Kidney glomerular epithelial cell (primary cell): ENCODE results near the gene NATD1.
A peak's percentile ranks its signal among the peaks of the same experiment; 100 is the strongest.

Experiments used
- DNase-seq: peaks from one replicate; lab custom pipeline; 2025; lab: John Stamatoyannopoulos, UW

Gene NATD1

DNA sequence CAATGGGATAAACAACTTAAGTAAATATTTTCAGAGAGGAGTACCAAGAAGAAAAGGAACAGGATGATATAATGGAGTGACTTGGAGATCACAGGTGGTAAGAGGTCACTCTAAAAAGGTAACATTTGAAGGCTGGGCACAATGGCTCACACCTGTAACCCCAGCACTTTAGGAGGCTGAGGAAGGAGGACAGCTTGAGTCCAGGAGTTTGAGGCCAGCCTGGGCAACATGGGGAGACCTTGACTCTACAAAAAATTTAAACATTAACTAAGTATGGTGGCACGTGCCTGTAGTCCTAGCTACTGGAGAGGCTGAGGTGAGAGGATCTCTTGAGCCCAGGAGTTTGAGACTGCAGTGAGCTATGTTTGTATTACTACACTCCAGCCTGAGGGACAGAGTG lies 35.9 kb downstream of the NATD1 start:
- no peak for DNase-seq

GRCh38 chr17:21215935-21216334 lies 37.3 kb downstream of the NATD1 start:
- no peak for DNase-seq

- DNase-seq = peak; percentile 26
These were observed 38.3 kb downstream of the NATD1 start for GRCh38 chr17:21214777-21215541.

GRCh38 chr17:21214015-21214776 lies 39.0 kb downstream of the NATD1 start, which contains the start of gene TMEM11:
Gene TMEM11, minus strand, starts transcription at chr17:21214161. Its CDS starts 9 bp downstream, at chr17:21214152.
- peak; percentile 90 for DNase-seq

DNA sequence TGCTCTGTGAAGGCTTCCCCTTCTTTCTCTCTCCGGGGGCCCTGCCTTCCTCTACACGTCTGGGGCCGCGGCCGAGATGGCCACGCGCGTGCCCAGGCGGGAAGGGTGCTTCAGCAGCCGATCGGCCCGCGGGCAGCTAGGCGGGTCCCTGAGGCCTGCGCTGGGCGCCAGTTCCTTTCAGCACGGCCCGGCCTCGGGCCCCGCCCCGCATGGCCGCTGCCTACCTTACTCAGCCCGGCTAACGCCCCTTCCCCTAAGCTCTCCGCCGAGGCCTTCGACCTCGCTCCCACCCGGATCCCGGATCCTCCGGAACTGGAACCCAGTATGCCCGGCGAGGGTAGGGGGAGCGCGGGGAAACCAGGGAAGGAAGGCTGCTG lies 39.6 kb downstream of the NATD1 start:
- peak; percentile 40 for DNase-seq

- peak; percentile 40 for DNase-seq
These were observed 40.2 kb downstream of the NATD1 start for GRCh38 chr17:21212826-21213637.

GRCh38 chr17:21211825-21212479 lies 41.3 kb downstream of the NATD1 start:
- DNase-seq = no peak

GRCh38 chr17:21210411-21211076 lies 42.7 kb downstream of the NATD1 start:
- no peak for DNase-seq

GRCh38 chr17:21209511-21210175 lies 43.6 kb downstream of the NATD1 start:
- peak; percentile 1 for DNase-seq

DNA sequence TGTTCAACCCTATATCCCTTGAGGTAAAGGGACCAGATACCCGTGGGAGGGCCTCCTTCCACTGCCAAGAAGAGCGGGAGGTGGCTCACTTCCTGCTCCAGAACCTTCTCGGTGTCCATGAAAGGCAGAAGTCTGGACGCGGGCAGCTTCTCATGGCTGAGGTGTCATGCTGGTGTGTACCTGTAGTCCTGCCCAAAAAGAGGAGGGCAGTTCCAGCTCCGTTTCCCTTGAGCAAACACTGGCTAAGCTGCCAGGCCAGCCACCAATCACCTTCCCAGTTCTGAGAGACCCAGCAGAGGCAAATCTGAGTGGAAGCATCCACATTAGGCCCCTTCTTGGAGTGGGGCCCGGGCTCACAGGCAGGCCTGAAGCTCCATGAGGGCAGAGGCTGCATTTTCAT lies 44.9 kb downstream of the NATD1 start:
- DNase-seq = no peak

DNA sequence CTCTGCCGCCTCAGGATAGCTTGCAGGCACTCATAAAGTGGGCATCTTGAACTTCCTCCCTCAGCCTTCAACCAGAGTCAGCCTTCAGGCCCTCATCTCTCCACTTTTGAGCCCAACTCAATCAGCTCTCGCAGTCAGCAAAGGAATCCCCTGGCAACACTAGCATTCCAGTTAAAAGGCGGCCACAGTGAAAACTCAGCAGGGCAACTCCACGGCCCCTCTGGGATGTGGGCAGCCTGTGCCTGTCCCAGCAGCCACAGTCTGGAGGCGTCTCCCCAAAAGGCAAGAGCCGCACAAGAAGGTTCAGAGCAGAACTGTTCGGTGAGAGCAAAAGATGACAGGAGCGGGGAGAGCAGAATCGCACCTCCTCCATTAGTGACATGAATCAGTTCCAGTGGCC lies 48.3 kb downstream of the NATD1 start:
- no peak for DNase-seq

- no peak for DNase-seq
These were observed 50.7 kb downstream of the NATD1 start for GRCh38 chr17:21202512-21202911.

DNA sequence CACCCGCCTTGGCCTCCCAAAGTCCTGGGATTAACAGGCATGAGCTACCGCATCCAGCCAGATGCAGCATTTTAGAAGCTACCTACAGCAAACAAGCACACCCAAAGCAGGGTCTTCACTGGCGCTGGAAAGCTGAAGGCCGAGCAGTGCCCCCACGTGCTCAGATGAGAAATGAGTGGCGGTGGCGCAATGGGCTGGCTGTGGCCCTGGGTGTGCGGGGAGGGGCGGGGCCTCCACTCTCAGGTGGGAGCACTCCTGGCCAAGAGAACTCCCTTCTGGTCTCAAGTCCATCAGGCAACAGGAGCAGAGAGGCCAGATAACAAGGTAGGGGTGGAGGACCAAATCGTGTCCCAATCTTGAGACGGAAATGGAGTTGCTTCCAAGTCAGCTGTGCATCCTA lies 51.3 kb downstream of the NATD1 start:
- DNase-seq = no peak

DNA sequence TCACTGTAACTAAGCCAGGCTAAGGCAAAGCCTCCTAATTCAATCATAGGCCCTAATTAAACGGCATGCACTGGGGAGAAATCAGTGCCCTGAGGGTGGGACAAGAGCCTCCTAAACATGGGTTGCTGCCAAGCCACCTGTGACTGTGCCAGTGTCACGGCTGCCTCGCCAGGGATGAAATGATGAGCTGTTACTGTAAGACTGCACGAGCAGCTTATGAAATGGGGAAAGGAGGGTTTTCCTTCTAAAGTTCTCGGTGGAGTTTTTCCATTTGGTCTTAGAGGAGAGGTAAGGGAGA lies 52.0 kb downstream of the NATD1 start:
- no peak for DNase-seq

- no peak for DNase-seq
These were observed 52.5 kb downstream of the NATD1 start for GRCh38 chr17:21200590-21201297.

- DNase-seq = no peak
These were observed 53.4 kb downstream of the NATD1 start for GRCh38 chr17:21199856-21200255.

DNA sequence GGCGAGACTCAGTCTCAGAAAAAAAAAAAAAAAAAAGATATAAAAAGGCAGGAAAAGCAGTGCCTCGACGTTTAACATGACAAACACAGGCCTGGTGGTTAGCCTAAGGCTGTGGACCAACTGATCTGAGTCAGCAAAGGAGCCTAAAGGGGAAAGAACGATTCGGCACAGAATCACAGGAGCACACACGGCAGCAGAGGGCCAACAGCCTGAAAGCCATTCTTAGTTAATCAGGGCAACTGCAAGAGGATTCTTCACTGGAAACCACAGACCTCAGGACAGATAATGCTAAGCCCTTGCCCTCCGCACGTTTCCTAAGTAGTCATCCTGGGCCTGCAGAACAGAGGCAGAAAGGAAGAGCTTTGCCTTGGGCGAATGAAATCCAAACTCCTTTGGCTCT lies 53.9 kb downstream of the NATD1 start:
- no peak for DNase-seq

GRCh38 chr17:21198411-21198810 lies 54.8 kb downstream of the NATD1 start:
- no peak for DNase-seq

DNA sequence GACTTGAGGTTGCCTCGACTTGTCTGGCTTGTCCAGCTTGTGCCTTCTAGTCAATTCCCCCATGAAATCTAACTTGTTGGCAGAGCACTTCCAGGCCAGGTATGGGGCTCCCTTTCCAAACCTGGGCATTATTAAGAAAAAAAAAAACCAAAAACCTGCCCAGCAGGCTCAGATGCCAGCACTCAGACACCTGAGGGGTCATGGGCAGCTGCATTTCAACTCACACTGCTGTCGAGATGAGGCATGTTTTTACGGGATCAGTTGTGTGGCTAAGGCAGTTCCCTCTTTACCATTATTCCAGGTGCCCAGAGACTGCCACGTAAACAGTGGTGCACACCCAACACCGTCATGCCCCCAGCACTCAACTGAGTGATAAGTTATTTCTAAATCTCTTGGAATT lies 57.1 kb downstream of the NATD1 start:
- no peak for DNase-seq

DNA sequence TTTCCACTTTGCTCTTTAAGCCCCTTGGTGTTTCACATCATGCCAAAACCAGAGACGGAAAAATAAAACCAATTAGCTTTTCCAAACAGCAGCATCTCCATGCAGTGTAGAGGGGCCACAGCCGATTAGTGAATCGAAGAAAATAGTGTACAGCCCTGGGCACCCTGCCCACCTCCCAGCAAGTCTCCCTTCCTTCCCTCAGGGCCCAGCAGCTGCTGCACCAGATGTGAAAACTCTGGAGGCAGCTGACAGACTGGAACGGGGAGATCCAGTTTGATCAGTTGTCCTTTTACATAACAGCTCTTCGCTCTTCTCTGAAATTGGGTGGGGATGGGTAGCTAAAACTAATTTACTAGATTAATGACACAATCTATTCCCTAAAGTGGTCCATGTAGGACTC lies 58.5 kb downstream of the NATD1 start:
- no peak for DNase-seq

- no peak for DNase-seq
These were observed 59.0 kb downstream of the NATD1 start for GRCh38 chr17:21194226-21194625.
